ENCODE results near the gene GGT7.
"Not testable (repeated sequence)": the region's sequence is repeated elsewhere in the genome, so short reads cannot be mapped to it uniquely, and the experiment has no call there.

The GGT7 gene

GRCh38 chr20:34834459-34834893 lies 38.2 kb downstream of the GGT7 start:
- DNase-seq: peak; percentile 65

GRCh38 chr20:34831936-34832335 lies 40.7 kb downstream of the GGT7 start:
- no peak for DNase-seq

- DNase-seq: no peak
Measured at GRCh38 chr20:34829191-34829590, 43.5 kb downstream of the GGT7 start.

- DNase-seq: peak; percentile 90
Measured at GRCh38 chr20:34825530-34826362, 46.9 kb downstream of the GGT7 start, which contains the start of gene NCOA6. TSS of gene NCOA6 (minus strand) at chr20:34825651. CDS start at chr20:34782355, 43,296 bp downstream.

- peak; percentile 80 for DNase-seq
Measured at GRCh38 chr20:34824806-34825529, 47.7 kb downstream of the GGT7 start.

GRCh38 chr20:34824452-34824805 lies 48.2 kb downstream of the GGT7 start:
- DNase-seq: peak; percentile 73

- no peak for DNase-seq
Measured at GRCh38 chr20:34824026-34824425, 48.6 kb downstream of the GGT7 start.

- no peak for DNase-seq
Measured at GRCh38 chr20:34820805-34821578, 51.7 kb downstream of the GGT7 start.

- DNase-seq: no peak
Measured at GRCh38 chr20:34817801-34818200, 54.9 kb downstream of the GGT7 start.

- DNase-seq: no peak
Measured at GRCh38 chr20:34817072-34817471, 55.6 kb downstream of the GGT7 start.

- no peak for DNase-seq
Measured at GRCh38 chr20:34815636-34816035, 57.0 kb downstream of the GGT7 start.

- no peak for DNase-seq
Measured at GRCh38 chr20:34808583-34808982, 64.1 kb downstream of the GGT7 start.

GRCh38 chr20:34807944-34808465 lies 64.7 kb downstream of the GGT7 start:
- DNase-seq: not testable (repeated sequence)

- no peak for DNase-seq
Measured at GRCh38 chr20:34806255-34806654, 66.4 kb downstream of the GGT7 start.

- DNase-seq: no peak
Measured at GRCh38 chr20:34798871-34799270, 73.8 kb downstream of the GGT7 start.

- no peak for DNase-seq
Measured at GRCh38 chr20:34798328-34798727, 74.3 kb downstream of the GGT7 start.

GRCh38 chr20:34797012-34797995 lies 75.4 kb downstream of the GGT7 start:
- DNase-seq: no peak
